SU-DHL-6 (cell line): ENCODE measurements around the gene FXYD4.
"Not testable (repeated sequence)": the region's sequence is repeated elsewhere in the genome, so short reads cannot be mapped to it uniquely, and the experiment has no call there.

Source experiments
- EZH2phosphoT487 ChIP-seq: fragments of 200-600 bp; sonication (generic), shearing (Covaris generic); conservative IDR thresholded peaks from 2 replicates; pipeline ENCODE4 v1.6.1; 2018; ENCODE audit warnings: mild to moderate bottlenecking, antibody characterized with exemption, low read length, moderate library complexity, mixed read lengths
- TF ChIP-seq, protein P1 (sequence below): fragments of 200-600 bp; sonication (generic); IDR thresholded peaks from one replicate; pipeline ENCODE4 v1.5.1; 2017; ENCODE audit warnings: antibody characterized with exemption, mild to moderate bottlenecking, low read length, moderate library complexity; ENCODE audit not compliant: insufficient read depth, poor library complexity, severe bottlenecking

DNA sequence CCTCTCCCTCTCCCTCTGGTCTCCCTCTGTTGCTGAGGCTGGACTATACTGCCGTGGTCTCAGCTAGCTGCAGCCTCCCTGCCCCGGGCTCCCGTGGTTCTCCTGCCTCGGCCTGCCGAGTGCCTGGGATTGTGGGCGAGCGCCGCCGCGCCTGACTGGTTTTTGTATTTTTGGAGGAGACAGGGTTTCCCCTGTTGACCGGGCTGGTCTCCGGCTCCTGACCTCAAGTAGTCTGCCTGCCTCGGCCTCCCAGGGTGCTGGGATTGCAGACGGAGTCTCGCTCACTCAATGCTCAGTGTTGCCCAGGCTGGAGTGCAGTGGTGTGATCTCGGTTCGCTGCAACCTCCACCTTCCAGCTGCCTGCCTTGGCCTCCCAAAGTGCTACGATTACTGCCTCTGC is 42.6 kb upstream of the FXYD4 start:
- TF ChIP-seq, protein P1, sequence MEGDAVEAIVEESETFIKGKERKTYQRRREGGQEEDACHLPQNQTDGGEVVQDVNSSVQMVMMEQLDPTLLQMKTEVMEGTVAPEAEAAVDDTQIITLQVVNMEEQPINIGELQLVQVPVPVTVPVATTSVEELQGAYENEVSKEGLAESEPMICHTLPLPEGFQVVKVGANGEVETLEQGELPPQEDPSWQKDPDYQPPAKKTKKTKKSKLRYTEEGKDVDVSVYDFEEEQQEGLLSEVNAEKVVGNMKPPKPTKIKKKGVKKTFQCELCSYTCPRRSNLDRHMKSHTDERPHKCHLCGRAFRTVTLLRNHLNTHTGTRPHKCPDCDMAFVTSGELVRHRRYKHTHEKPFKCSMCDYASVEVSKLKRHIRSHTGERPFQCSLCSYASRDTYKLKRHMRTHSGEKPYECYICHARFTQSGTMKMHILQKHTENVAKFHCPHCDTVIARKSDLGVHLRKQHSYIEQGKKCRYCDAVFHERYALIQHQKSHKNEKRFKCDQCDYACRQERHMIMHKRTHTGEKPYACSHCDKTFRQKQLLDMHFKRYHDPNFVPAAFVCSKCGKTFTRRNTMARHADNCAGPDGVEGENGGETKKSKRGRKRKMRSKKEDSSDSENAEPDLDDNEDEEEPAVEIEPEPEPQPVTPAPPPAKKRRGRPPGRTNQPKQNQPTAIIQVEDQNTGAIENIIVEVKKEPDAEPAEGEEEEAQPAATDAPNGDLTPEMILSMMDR = not testable (repeated sequence)
- not testable (repeated sequence) for TF ChIP-seq EZH2phosphoT487
